WTC11 (cell line): ENCODE measurements around the gene DHRSX. TPM values are rescaled to one million over a fixed set of nuclear protein-coding genes. Genes with fewer than 3 reads are reported as not detected.

Experiments
- ATAC-seq: fragments of 200-7000 bp; cut with Tn5 transposase; 2 replicates; pipeline ENCODE4 v1.10.0; 2021; ENCODE audit warnings: mild to moderate bottlenecking, moderate library complexity
- CTCF ChIA-PET: fragments of 300-600 bp; sonication (Branson Sonifier 250); formaldehyde crosslinking; loops from one replicate; lab custom pipeline; 2021; ENCODE audit warnings: antibody characterized with exemption; lab: Charles Lee
- POLR2A ChIA-PET: fragments of 350-600 bp; sonication (Branson Sonifier 250); formaldehyde crosslinking; loops from one replicate; lab custom pipeline; 2021; ENCODE audit warnings: antibody characterized with exemption; lab: Charles Lee
- DNase-seq: peaks from one replicate; pipeline ENCODE4 v3.0.0; 2021; ENCODE audit warnings: low spot score
- H3K27ac Mint-ChIP-seq: 2 replicates; pipeline ENCODE4 v1.8.0; 2021; ENCODE audit warnings: mixed read lengths
- H3K27me3 Mint-ChIP-seq: 2 replicates; pipeline ENCODE4 v1.8.0; 2021; ENCODE audit warnings: low read depth, mild to moderate bottlenecking, moderate library complexity, mixed read lengths
- H3K36me3 Mint-ChIP-seq: 2 replicates; pipeline ENCODE4 v1.8.0; 2021; ENCODE audit warnings: mixed read lengths
- H3K4me1 Mint-ChIP-seq: 2 replicates; pipeline ENCODE4 v1.8.0; 2022; ENCODE audit warnings: mixed read lengths
- H3K4me3 Mint-ChIP-seq: 2 replicates; pipeline ENCODE4 v1.8.0; 2021; ENCODE audit warnings: mild to moderate bottlenecking, moderate library complexity, mixed read lengths
- H3K9me3 Mint-ChIP-seq: 2 replicates; pipeline ENCODE4 v1.8.0; 2021; ENCODE audit warnings: mixed read lengths
- ESRRA ChIP-seq: sonication (generic); formaldehyde crosslinking; IDR thresholded peaks from 2 replicates; pipeline ENCODE4 v1.8.1; 2022; ENCODE audit warnings: mild to moderate bottlenecking, missing genetic modification reagents, borderline replicate concordance
- ETV6 ChIP-seq: sonication (generic); formaldehyde crosslinking; IDR thresholded peaks from 2 replicates; pipeline ENCODE4 v1.8.1; 2022; ENCODE audit warnings: mild to moderate bottlenecking, missing genetic modification reagents
- GTF2I ChIP-seq: fragments of 250-450 bp; sonication (Bioruptor Pico); conservative IDR thresholded peaks from 2 replicates; pipeline ENCODE4 v1.4.0; 2021; ENCODE audit warnings: mild to moderate bottlenecking
- HMGA2 ChIP-seq: fragments of 250-450 bp; sonication (Bioruptor Pico); IDR thresholded peaks from 2 replicates; pipeline ENCODE4 v1.4.0; 2021; ENCODE audit warnings: mild to moderate bottlenecking, moderate library complexity
- IRF2 ChIP-seq: sonication (generic); formaldehyde crosslinking; IDR thresholded peaks from 2 replicates; pipeline ENCODE4 v1.8.0; 2022; ENCODE audit warnings: low read depth, missing genetic modification reagents, borderline replicate concordance
- JUN ChIP-seq: sonication (generic); formaldehyde crosslinking; IDR thresholded peaks from 2 replicates; pipeline ENCODE4 v1.8.0; 2023; ENCODE audit warnings: mild to moderate bottlenecking, missing genetic modification reagents
- KAT7 ChIP-seq: sonication (generic); formaldehyde crosslinking; IDR thresholded peaks from 2 replicates; pipeline ENCODE4 v1.8.1; 2023; ENCODE audit warnings: missing genetic modification reagents, mild to moderate bottlenecking, borderline replicate concordance
- NFATC4 ChIP-seq: fragments of 250-450 bp; sonication (Bioruptor Pico); IDR thresholded peaks from 2 replicates; pipeline ENCODE4 v1.9.0; 2021; ENCODE audit warnings: mild to moderate bottlenecking
- NR1H2 ChIP-seq: sonication (generic); formaldehyde crosslinking; IDR thresholded peaks from 2 replicates; pipeline ENCODE4 v1.9.0; 2021; ENCODE audit warnings: mild to moderate bottlenecking, moderate library complexity, missing genetic modification reagents
- PRRX2 ChIP-seq: fragments of 250-450 bp; sonication (Bioruptor Pico); IDR thresholded peaks from 2 replicates; pipeline ENCODE4 v1.8.0; 2021; ENCODE audit warnings: mild to moderate bottlenecking
- RELA ChIP-seq: sonication (generic); formaldehyde crosslinking; IDR thresholded peaks from 2 replicates; pipeline ENCODE4 v1.8.1; 2022; ENCODE audit warnings: missing genetic modification reagents, mild to moderate bottlenecking, borderline replicate concordance
- SP1 ChIP-seq: sonication (generic); formaldehyde crosslinking; conservative IDR thresholded peaks from 2 replicates; pipeline ENCODE4 v1.8.1; 2022; ENCODE audit warnings: missing genetic modification reagents
- TP53 ChIP-seq: sonication (generic); formaldehyde crosslinking; IDR thresholded peaks from 2 replicates; pipeline ENCODE4 v1.8.1; 2023; ENCODE audit warnings: mild to moderate bottlenecking, missing genetic modification reagents
- ZNF121 ChIP-seq: sonication (generic); formaldehyde crosslinking; IDR thresholded peaks from 2 replicates; pipeline ENCODE4 v1.8.0; 2023; ENCODE audit warnings: missing genetic modification reagents
- ZNF138 ChIP-seq: sonication (generic); formaldehyde crosslinking; conservative IDR thresholded peaks from 2 replicates; pipeline ENCODE4 v1.8.1; 2022; ENCODE audit warnings: mild to moderate bottlenecking, moderate library complexity, missing genetic modification reagents
- ZNF232 ChIP-seq: sonication (generic); formaldehyde crosslinking; IDR thresholded peaks from 2 replicates; pipeline ENCODE4 v1.8.0; 2022; ENCODE audit warnings: mild to moderate bottlenecking, missing genetic modification reagents
- ZNF396 ChIP-seq: fragments of 250-450 bp; sonication (Bioruptor Pico); IDR thresholded peaks from 2 replicates; pipeline ENCODE4 v1.8.0; 2021; ENCODE audit warnings: mild to moderate bottlenecking, moderate library complexity, borderline replicate concordance
- ZNF416 ChIP-seq: fragments of 250-450 bp; sonication (Bioruptor Pico); IDR thresholded peaks from 2 replicates; pipeline ENCODE4 v1.9.0; 2021; ENCODE audit warnings: mild to moderate bottlenecking, inconsistent platforms
- total RNA-seq: library from RNA; stranded (reverse); gene quantifications from 3 replicates; pipeline ENCODE4 v1.2.3, GENCODE V29; 2021
- TF ChIP-seq, protein P1 (sequence below): sonication (generic); formaldehyde crosslinking; IDR thresholded peaks from 2 replicates; pipeline ENCODE4 v1.8.0; 2022; ENCODE audit warnings: mild to moderate bottlenecking, missing genetic modification reagents
- TF ChIP-seq, protein P2 (sequence below): sonication (generic); formaldehyde crosslinking; IDR thresholded peaks from 2 replicates; pipeline ENCODE4 v1.8.1; 2022; ENCODE audit warnings: low read depth, mild to moderate bottlenecking, moderate library complexity, missing genetic modification reagents, borderline replicate concordance
- TF ChIP-seq, protein P3 (sequence below): sonication (generic); formaldehyde crosslinking; IDR thresholded peaks from 2 replicates; pipeline ENCODE4 v1.8.1; 2023; ENCODE audit warnings: mild to moderate bottlenecking, missing genetic modification reagents
- TF ChIP-seq, protein P4 (sequence below): sonication (generic); formaldehyde crosslinking; IDR thresholded peaks from 2 replicates; pipeline ENCODE4 v1.8.1; 2022; ENCODE audit warnings: low read depth, missing genetic modification reagents, borderline replicate concordance
- TF ChIP-seq, protein P5 (sequence below): sonication (generic); formaldehyde crosslinking; IDR thresholded peaks from 2 replicates; pipeline ENCODE4 v1.8.1; 2022; ENCODE audit warnings: mild to moderate bottlenecking, missing genetic modification reagents, moderate library complexity, borderline replicate concordance
- TF ChIP-seq, protein P6 (sequence below): sonication (generic); formaldehyde crosslinking; IDR thresholded peaks from 2 replicates; pipeline ENCODE4 v1.8.1; 2023; ENCODE audit warnings: mild to moderate bottlenecking, missing genetic modification reagents

Gene DHRSX
- total RNA-seq, 1 experiment from 2014 or later, result 28.2 TPM

DNA sequence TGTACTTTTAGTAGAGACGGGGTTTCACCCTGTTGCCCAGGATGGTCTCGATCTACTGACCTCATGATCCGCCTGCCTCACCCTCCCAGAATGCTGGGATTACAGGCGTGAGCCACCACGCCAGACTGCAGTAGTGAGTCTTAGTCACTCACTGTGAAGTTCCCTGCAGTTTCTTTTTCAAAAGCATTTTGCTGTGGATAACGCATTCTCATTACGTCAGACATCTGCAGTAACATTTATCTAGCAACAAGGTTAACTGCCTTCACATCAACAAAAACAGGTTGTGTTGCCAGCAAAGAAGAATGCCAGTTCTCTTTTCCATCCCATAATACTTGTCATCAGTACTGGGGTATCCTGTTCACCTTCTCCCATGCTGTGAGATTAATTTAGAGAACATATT is 164.6 kb downstream of the DHRSX start:
- DNase-seq, result no peak
- POLR2A ChIA-PET, result no interaction called here
- no peak for TF ChIP-seq ZNF121
- no peak for TF ChIP-seq TP53
- TF ChIP-seq ESRRA (CRISPR knock-in tag), result no peak
- TF ChIP-seq, protein P1, sequence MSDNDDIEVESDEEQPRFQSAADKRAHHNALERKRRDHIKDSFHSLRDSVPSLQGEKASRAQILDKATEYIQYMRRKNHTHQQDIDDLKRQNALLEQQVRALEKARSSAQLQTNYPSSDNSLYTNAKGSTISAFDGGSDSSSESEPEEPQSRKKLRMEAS (CRISPR knock-in tag), result no peak
- no peak for TF ChIP-seq HMGA2 (CRISPR knock-in tag)
- TF ChIP-seq, protein P2, sequence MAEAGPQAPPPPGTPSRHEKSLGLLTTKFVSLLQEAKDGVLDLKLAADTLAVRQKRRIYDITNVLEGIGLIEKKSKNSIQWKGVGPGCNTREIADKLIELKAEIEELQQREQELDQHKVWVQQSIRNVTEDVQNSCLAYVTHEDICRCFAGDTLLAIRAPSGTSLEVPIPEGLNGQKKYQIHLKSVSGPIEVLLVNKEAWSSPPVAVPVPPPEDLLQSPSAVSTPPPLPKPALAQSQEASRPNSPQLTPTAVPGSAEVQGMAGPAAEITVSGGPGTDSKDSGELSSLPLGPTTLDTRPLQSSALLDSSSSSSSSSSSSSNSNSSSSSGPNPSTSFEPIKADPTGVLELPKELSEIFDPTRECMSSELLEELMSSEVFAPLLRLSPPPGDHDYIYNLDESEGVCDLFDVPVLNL (CRISPR knock-in tag), result no peak
- no peak for TF ChIP-seq KAT7 (CRISPR knock-in tag)
- no peak for TF ChIP-seq ZNF232 (CRISPR knock-in tag)
- no peak for TF ChIP-seq PRRX2
- TF ChIP-seq, protein P3, sequence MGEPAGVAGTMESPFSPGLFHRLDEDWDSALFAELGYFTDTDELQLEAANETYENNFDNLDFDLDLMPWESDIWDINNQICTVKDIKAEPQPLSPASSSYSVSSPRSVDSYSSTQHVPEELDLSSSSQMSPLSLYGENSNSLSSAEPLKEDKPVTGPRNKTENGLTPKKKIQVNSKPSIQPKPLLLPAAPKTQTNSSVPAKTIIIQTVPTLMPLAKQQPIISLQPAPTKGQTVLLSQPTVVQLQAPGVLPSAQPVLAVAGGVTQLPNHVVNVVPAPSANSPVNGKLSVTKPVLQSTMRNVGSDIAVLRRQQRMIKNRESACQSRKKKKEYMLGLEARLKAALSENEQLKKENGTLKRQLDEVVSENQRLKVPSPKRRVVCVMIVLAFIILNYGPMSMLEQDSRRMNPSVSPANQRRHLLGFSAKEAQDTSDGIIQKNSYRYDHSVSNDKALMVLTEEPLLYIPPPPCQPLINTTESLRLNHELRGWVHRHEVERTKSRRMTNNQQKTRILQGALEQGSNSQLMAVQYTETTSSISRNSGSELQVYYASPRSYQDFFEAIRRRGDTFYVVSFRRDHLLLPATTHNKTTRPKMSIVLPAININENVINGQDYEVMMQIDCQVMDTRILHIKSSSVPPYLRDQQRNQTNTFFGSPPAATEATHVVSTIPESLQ, result no peak
- TF ChIP-seq NFATC4, result no peak
- TF ChIP-seq ZNF416 (CRISPR knock-in tag), result no peak
- TF ChIP-seq, protein P4, sequence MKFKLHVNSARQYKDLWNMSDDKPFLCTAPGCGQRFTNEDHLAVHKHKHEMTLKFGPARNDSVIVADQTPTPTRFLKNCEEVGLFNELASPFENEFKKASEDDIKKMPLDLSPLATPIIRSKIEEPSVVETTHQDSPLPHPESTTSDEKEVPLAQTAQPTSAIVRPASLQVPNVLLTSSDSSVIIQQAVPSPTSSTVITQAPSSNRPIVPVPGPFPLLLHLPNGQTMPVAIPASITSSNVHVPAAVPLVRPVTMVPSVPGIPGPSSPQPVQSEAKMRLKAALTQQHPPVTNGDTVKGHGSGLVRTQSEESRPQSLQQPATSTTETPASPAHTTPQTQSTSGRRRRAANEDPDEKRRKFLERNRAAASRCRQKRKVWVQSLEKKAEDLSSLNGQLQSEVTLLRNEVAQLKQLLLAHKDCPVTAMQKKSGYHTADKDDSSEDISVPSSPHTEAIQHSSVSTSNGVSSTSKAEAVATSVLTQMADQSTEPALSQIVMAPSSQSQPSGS (CRISPR knock-in tag), result no peak
- no peak for TF ChIP-seq ZNF396
- TF ChIP-seq ETV6, result no peak
- TF ChIP-seq, protein P5, sequence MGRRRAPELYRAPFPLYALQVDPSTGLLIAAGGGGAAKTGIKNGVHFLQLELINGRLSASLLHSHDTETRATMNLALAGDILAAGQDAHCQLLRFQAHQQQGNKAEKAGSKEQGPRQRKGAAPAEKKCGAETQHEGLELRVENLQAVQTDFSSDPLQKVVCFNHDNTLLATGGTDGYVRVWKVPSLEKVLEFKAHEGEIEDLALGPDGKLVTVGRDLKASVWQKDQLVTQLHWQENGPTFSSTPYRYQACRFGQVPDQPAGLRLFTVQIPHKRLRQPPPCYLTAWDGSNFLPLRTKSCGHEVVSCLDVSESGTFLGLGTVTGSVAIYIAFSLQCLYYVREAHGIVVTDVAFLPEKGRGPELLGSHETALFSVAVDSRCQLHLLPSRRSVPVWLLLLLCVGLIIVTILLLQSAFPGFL (CRISPR knock-in tag), result no peak
- TF ChIP-seq NR1H2 (CRISPR knock-in tag), result no peak
- TF ChIP-seq IRF2 (CRISPR knock-in tag), result no peak
- no peak for TF ChIP-seq SP1
- no peak for ATAC-seq
- no peak overlapping the region for H3K27ac Mint-ChIP-seq
- H3K36me3 Mint-ChIP-seq, result peaks cover 21% of the 10 kb centered on the region
- CTCF ChIA-PET, result no interaction called here
- H3K9me3 Mint-ChIP-seq, result peaks cover 13% of the 10 kb centered on the region
- H3K4me3 Mint-ChIP-seq, result no peak overlapping the region
- no peaks in the 10 kb centered on the region for H3K27me3 Mint-ChIP-seq
- H3K4me1 Mint-ChIP-seq, result no peaks in the 10 kb centered on the region

DNA sequence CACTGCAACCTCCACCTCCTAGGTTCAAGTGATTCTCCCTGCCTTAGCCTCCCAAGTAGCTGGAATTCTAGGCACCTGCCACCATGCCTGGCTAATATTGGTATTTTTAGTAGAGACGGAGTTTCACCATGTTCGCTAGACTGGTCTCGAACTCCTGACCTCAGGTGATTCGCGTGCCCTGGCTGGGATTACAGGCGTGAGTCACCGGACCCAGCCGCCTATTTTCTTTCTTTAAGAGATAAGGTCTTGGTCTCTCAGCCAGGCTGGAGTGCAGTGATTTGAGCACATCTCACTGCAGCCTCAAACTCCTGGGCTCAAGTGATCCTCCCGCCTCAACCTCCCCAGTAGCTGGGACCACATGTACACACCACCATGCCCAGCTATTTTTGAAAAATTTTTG is 166.5 kb downstream of the DHRSX start:
- H3K4me3 Mint-ChIP-seq, result no peak overlapping the region
- ChIA-PET CTCF (no interaction called here), POLR2A (no interaction called here)
- H3K36me3 Mint-ChIP-seq, result peaks cover 7% of the 10 kb centered on the region
- peaks cover under 1% of the 10 kb centered on the region; the same call in 1 of the 2 replicates for H3K9me3 Mint-ChIP-seq
- no peaks in the 10 kb centered on the region for H3K4me1 Mint-ChIP-seq
- DNase-seq (no peak), ATAC-seq (no peak)
- no peaks in the 10 kb centered on the region for H3K27me3 Mint-ChIP-seq
- TF ChIP-seq NFATC4, result no peak
- TF ChIP-seq, protein P4 (CRISPR knock-in tag), result no peak
- TF ChIP-seq ZNF138 (CRISPR knock-in tag), result no peak
- TF ChIP-seq JUN, result no peak
- TF ChIP-seq GTF2I (CRISPR knock-in tag), result no peak
- TF ChIP-seq, protein P5 (CRISPR knock-in tag), result no peak
- TF ChIP-seq RELA (CRISPR knock-in tag), result no peak
- TF ChIP-seq, protein P6, sequence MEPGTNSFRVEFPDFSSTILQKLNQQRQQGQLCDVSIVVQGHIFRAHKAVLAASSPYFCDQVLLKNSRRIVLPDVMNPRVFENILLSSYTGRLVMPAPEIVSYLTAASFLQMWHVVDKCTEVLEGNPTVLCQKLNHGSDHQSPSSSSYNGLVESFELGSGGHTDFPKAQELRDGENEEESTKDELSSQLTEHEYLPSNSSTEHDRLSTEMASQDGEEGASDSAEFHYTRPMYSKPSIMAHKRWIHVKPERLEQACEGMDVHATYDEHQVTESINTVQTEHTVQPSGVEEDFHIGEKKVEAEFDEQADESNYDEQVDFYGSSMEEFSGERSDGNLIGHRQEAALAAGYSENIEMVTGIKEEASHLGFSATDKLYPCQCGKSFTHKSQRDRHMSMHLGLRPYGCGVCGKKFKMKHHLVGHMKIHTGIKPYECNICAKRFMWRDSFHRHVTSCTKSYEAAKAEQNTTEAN (CRISPR knock-in tag), result no peak
- TF ChIP-seq, all 79 proteins: peak for 0
- no peak overlapping the region for H3K27ac Mint-ChIP-seq
